HG02759 (cell line): ENCODE data around the gene ADARB2.

Source experiments
- ATAC-seq: cut with Tn5 transposase; IDR thresholded peaks from one replicate; pipeline ENCODE4 v1.9.1; 2021; ENCODE audit warnings: mild to moderate bottlenecking, moderate library complexity; ENCODE audit not compliant: unreplicated experiment

The ADARB2 gene

GRCh38 chr10:1643908-1644179 lies 93.5 kb downstream of the ADARB2 start:
- no peak for ATAC-seq

GRCh38 chr10:1643161-1643907 lies 94.0 kb downstream of the ADARB2 start:
- ATAC-seq: no peak

- ATAC-seq: no peak
Measured at GRCh38 chr10:1642600-1643160, 94.6 kb downstream of the ADARB2 start.

- ATAC-seq: no peak
Measured at GRCh38 chr10:1641402-1641801, 95.9 kb downstream of the ADARB2 start.

GRCh38 chr10:1638889-1639419 lies 98.4 kb downstream of the ADARB2 start:
- ATAC-seq: no peak

GRCh38 chr10:1635340-1635739 lies 102.0 kb downstream of the ADARB2 start:
- ATAC-seq: no peak

GRCh38 chr10:1634239-1634638 lies 103.1 kb downstream of the ADARB2 start:
- ATAC-seq: no peak

- no peak for ATAC-seq
Measured at GRCh38 chr10:1633783-1634182, 103.5 kb downstream of the ADARB2 start.

GRCh38 chr10:1632596-1632995 lies 104.7 kb downstream of the ADARB2 start:
- no peak for ATAC-seq

GRCh38 chr10:1632141-1632540 lies 105.2 kb downstream of the ADARB2 start:
- no peak for ATAC-seq

- ATAC-seq: no peak
Measured at GRCh38 chr10:1631282-1631681, 106.0 kb downstream of the ADARB2 start.

GRCh38 chr10:1630304-1630703 lies 107.0 kb downstream of the ADARB2 start:
- ATAC-seq: no peak

- no peak for ATAC-seq
Measured at GRCh38 chr10:1629326-1630198, 107.8 kb downstream of the ADARB2 start.

GRCh38 chr10:1628757-1629156 lies 108.6 kb downstream of the ADARB2 start:
- no peak for ATAC-seq

GRCh38 chr10:1627945-1628344 lies 109.4 kb downstream of the ADARB2 start:
- no peak for ATAC-seq

- ATAC-seq: no peak
Measured at GRCh38 chr10:1626835-1627234, 110.5 kb downstream of the ADARB2 start.

GRCh38 chr10:1626410-1626809 lies 110.9 kb downstream of the ADARB2 start:
- ATAC-seq: no peak

- ATAC-seq: no peak
Measured at GRCh38 chr10:1625731-1626130, 111.6 kb downstream of the ADARB2 start.

GRCh38 chr10:1625079-1625478 lies 112.2 kb downstream of the ADARB2 start:
- no peak for ATAC-seq

GRCh38 chr10:1624240-1624639 lies 113.1 kb downstream of the ADARB2 start:
- ATAC-seq: no peak

- no peak for ATAC-seq
Measured at GRCh38 chr10:1620803-1621202, 116.5 kb downstream of the ADARB2 start.
